GM19438 (cell line): ENCODE measurements around the gene TNFRSF21.
"Not testable (repeated sequence)": the region's sequence is repeated elsewhere in the genome, so short reads cannot be mapped to it uniquely, and the experiment has no call there.

Experiments
- ATAC-seq: cut with Tn5 transposase; IDR thresholded peaks from one replicate; pipeline ENCODE4 v1.9.1; 2021; ENCODE audit warnings: low read depth; ENCODE audit not compliant: unreplicated experiment

The TNFRSF21 gene, protein sequence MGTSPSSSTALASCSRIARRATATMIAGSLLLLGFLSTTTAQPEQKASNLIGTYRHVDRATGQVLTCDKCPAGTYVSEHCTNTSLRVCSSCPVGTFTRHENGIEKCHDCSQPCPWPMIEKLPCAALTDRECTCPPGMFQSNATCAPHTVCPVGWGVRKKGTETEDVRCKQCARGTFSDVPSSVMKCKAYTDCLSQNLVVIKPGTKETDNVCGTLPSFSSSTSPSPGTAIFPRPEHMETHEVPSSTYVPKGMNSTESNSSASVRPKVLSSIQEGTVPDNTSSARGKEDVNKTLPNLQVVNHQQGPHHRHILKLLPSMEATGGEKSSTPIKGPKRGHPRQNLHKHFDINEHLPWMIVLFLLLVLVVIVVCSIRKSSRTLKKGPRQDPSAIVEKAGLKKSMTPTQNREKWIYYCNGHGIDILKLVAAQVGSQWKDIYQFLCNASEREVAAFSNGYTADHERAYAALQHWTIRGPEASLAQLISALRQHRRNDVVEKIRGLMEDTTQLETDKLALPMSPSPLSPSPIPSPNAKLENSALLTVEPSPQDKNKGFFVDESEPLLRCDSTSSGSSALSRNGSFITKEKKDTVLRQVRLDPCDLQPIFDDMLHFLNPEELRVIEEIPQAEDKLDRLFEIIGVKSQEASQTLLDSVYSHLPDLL

GRCh38 chr6:47309291-47310130, at the start of gene TNFRSF21:
Gene TNFRSF21, minus strand, starts transcription at chr6:47309905. Its CDS starts 394 bp downstream, at chr6:47309511.
- peak; percentile 98 for ATAC-seq

DNA sequence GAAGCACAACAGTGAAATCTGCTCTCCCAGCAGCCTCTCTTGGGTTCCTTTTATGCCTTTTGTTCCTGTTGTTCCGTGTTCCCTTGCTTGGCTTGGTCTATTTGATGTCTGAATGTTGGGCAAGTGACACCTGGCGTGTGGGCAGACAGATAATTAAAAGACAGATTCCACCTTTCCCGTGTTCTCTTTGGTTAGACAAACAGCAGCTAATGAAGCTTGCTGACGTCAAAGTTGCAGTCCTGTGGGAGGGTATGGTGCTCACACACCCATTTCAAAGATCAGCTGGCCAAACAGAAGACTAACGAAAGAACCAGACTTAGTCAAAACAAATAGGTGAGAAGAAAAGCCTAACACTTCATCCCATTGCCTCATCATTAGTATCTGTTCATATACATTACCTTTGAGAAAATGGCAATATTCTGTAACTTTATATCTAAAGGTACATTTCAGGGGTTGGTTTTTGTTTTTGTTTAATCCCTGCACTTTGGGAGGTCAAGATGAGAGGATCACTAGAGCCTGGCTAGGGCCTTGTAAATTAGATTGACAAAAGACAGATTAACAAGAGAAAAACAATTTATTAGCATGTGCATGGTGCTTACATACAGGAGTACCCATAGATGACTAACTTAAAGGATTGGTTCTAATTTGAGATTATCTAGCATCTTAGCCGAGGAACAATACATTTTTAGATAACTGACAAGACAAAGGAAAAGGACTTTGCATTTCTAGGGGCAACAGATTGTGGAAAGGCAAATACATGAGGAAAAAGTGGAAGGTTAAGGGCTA, 48.9 kb upstream of the TNFRSF21 start:
- ATAC-seq: no peak

GRCh38 chr6:47357827-47358226, 48.1 kb upstream of the TNFRSF21 start:
- ATAC-seq: peak; percentile 71

DNA sequence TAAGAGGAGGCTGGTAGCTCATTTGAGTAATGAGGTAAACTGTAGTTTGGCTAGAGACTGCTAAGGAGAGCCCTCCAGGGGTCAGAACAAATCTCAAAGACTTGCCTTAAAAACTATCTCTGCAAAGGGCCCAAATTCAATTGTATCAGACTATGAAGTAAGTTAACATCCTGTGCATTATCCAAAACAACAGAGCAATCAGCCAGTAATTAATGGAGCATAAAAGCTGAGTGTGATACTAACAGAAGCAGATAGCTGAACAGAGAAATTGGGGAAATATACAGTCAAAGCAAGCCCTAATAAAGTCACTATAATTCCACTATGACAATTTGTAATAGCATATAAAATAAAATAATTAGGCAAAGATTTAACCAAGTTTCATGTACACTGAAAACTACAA, 45.8 kb upstream of the TNFRSF21 start:
- ATAC-seq: no peak

- ATAC-seq: no peak
Observed at GRCh38 chr6:47353871-47354270, 44.2 kb upstream of the TNFRSF21 start.

DNA sequence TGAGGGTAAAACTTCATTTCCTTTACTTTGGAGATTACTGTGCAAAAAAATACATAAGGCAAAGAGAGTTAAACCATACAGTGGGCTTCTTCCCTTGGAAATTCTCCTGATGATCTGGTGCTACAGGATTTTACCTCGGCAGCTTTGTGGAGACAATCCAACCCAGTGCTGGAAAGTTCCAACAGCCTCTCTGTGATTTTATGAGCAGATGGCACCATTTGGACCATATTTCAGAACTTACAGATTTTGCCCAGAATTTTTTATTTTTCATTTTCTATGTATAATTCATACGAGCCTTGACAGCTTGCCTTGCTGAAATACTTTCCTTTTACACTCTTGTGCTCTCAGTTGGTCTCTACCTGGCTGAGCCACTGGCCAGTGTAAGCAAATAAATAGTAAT, 43.3 kb upstream of the TNFRSF21 start:
- ATAC-seq: no peak

DNA sequence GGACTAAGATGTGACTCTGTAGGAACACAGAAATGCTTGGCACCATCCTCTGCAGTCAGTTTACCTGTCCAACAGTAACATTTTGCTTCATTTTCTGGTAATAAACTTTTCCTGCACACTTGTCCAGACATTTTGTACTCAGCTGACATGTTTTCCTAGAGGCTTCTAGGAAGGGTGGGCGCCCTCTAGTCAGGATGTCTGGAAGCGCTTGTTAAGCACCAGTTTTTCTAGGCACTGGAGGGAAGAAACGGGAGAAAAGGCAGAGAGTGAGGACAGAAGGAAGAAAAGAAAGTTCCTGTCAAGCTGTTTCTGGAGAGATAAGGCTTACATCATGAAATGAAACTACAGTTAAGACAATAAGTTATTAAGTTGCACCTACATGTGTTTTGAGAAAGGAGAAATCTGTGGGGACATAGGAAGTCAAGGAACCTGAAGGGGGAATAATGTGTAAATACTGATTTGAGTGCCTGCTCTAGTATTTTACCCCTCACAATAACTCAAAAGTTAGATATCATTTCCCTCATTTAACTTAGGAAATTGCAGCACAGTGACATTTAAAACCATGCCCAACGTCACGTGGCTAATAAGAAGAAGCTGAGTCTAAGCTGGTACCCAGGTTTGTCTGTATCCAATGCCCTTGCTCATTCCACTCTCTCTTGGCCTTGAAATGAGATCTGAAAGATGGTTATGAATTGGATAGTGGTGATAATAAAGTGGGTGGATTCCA, 42.7 kb upstream of the TNFRSF21 start:
- no peak for ATAC-seq

DNA sequence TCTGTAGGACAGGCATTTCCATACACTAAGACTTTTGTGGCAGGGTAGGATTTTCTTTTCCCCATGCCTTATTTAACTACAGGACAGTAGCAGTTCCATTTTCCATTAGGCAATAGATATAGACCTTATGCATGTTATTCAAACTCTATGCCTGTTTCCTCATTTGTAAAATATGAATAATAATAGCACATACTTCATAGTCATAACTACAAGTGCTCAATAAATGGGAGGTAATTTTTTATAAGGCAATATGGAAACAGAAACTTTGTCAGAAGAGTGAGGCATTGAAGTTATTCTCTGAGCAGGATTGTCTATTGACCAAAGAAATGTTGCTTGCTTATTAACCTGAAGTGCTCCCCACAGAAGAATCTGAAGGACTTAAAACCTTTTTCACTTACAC, 41.9 kb upstream of the TNFRSF21 start:
- no peak for ATAC-seq

GRCh38 chr6:47349931-47350330, 40.2 kb upstream of the TNFRSF21 start:
- no peak for ATAC-seq

- ATAC-seq: no peak
Observed at GRCh38 chr6:47348316-47348863, 38.7 kb upstream of the TNFRSF21 start.

- ATAC-seq: no peak
Observed at GRCh38 chr6:47345761-47346160, 36.1 kb upstream of the TNFRSF21 start.

DNA sequence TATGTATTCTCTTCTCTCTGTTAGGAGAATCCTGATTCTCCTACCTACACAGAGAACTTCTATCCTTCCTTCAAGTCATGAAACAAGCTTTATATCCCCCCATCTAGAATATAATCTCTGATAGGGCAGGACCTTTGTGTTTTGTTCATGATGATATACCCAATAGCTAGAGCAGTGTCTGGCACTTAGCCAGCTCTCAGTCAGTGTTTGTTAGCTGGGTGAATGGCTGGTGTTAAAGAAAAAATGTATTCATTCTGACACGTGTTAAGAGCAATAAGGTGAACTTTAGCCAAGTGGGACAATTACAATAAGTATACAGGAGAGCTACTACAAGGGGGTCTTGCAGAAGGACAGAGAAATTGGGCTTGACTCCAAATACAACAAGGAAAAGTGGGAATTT, 34.3 kb upstream of the TNFRSF21 start:
- ATAC-seq: no peak

- ATAC-seq: no peak
Observed at GRCh38 chr6:47343600-47343999, 33.9 kb upstream of the TNFRSF21 start.

GRCh38 chr6:47342824-47343223, 33.1 kb upstream of the TNFRSF21 start:
- ATAC-seq: no peak

- ATAC-seq: no peak
Observed at GRCh38 chr6:47337519-47337918, 27.8 kb upstream of the TNFRSF21 start.

- no peak for ATAC-seq
Observed at GRCh38 chr6:47336334-47336733, 26.6 kb upstream of the TNFRSF21 start.

DNA sequence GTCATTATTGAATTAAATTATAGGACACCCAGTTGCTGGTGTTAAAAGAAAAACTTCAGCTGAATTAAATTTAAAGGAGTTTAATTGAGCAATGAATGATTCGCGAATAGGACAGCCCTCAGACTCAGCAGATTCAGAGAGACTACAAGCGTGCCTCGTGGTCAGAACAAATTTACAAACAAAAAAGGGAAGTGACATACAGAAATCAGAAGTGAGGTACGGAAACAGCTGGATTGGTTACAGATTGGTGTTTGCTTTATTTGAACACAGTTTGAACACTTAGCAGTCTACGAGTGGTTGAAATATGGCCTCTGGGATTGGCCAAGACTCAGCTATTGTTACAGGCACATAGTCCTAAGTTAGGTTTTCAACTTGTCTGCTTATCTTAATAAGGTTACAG, 25.8 kb upstream of the TNFRSF21 start:
- peak; percentile 88 for ATAC-seq

GRCh38 chr6:47334334-47334733, 24.6 kb upstream of the TNFRSF21 start:
- ATAC-seq: no peak

GRCh38 chr6:47328606-47329005, 18.9 kb upstream of the TNFRSF21 start:
- ATAC-seq: not testable (repeated sequence)
